B cell (primary cell): ENCODE data around the gene PEX5.

ENCODE experiments used
- EZH2 ChIP-seq: IDR thresholded peaks from 2 replicates; pipeline ENCODE4 v1.6.1; 2012; ENCODE audit warnings: borderline replicate concordance, low read depth, mild to moderate bottlenecking, moderate library complexity, low read length; ENCODE audit not compliant: insufficient read depth, poor library complexity, severe bottlenecking
- TF ChIP-seq, protein P1 (sequence below): fragments of 200-600 bp; IDR thresholded peaks from one replicate; pipeline ENCODE4 v1.8.0; 2022; ENCODE audit warnings: antibody characterized with exemption, mild to moderate bottlenecking

DNA sequence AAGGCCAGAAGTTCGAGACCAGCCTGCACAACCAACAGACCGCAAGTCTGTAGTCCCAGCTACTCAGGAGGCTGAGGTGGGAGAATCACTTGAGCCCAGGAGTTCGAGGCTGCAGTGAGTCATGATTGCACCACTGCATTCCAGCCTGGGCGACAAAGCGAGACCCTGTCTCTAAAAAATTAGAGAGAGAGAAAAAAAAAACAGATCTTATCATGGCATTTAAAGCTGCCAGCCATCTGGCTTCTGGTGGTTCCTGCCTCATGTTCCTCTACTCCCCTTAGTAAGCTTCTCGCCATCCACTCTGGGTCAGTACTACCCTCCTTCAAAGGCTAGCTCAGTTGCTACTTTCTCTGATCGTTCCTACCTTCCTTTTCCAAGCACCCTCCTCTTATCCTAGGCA is 43.3 kb upstream of the PEX5 start:
- TF ChIP-seq, protein P1, sequence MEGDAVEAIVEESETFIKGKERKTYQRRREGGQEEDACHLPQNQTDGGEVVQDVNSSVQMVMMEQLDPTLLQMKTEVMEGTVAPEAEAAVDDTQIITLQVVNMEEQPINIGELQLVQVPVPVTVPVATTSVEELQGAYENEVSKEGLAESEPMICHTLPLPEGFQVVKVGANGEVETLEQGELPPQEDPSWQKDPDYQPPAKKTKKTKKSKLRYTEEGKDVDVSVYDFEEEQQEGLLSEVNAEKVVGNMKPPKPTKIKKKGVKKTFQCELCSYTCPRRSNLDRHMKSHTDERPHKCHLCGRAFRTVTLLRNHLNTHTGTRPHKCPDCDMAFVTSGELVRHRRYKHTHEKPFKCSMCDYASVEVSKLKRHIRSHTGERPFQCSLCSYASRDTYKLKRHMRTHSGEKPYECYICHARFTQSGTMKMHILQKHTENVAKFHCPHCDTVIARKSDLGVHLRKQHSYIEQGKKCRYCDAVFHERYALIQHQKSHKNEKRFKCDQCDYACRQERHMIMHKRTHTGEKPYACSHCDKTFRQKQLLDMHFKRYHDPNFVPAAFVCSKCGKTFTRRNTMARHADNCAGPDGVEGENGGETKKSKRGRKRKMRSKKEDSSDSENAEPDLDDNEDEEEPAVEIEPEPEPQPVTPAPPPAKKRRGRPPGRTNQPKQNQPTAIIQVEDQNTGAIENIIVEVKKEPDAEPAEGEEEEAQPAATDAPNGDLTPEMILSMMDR = no peak
- TF ChIP-seq EZH2 = no peak
